HepG2 (cell line): ENCODE data around the gene WNK4. TPM values are rescaled to one million over a fixed set of nuclear protein-coding genes. Genes with fewer than 3 reads are reported as not detected.

Source experiments
- KLF12 ChIP-seq: sonication (generic); formaldehyde crosslinking; IDR thresholded peaks from 2 replicates; pipeline ENCODE4 v1.4.0; 2020; ENCODE audit warnings: missing genetic modification reagents, borderline replicate concordance
- NAIF1 ChIP-seq: sonication (generic); formaldehyde crosslinking; IDR thresholded peaks from 2 replicates; pipeline ENCODE4 v1.5.0; 2020; ENCODE audit warnings: mild to moderate bottlenecking, missing genetic modification reagents, borderline replicate concordance
- ONECUT2 ChIP-seq: sonication (generic); formaldehyde crosslinking; IDR thresholded peaks from 2 replicates; pipeline ENCODE4 v1.4.0; 2020; ENCODE audit warnings: missing genetic modification reagents
- RELA ChIP-seq: sonication (generic); formaldehyde crosslinking; IDR thresholded peaks from 2 replicates; pipeline ENCODE4 v1.4.0; 2020; ENCODE audit warnings: missing genetic modification reagents
- SIN3A ChIP-seq: IDR thresholded peaks from 2 replicates; pipeline ENCODE4 v1.6.1; 2011; ENCODE audit warnings: low read depth, mild to moderate bottlenecking, control low read depth, low read length, borderline replicate concordance
- SRSF9 ChIP-seq: fragments of 200-400 bp; formaldehyde crosslinking; IDR thresholded peaks from 2 replicates; pipeline ENCODE4 v1.6.1; 2018; ENCODE audit warnings: borderline replicate concordance, mild to moderate bottlenecking, low read depth, low read length; ENCODE audit not compliant: insufficient read depth, poor library complexity, severe bottlenecking
- STAG1 ChIP-seq: sonication (generic); formaldehyde crosslinking; IDR thresholded peaks from 2 replicates; pipeline ENCODE4 v1.4.0; 2020; ENCODE audit warnings: missing genetic modification reagents
- SYNCRIP ChIP-seq: fragments of 200-400 bp; formaldehyde crosslinking; IDR thresholded peaks from 2 replicates; pipeline ENCODE4 v1.6.1; 2018; ENCODE audit warnings: mild to moderate bottlenecking, low read depth, low read length; ENCODE audit not compliant: insufficient read depth
- TARDBP ChIP-seq: sonication (generic); formaldehyde crosslinking; IDR thresholded peaks from 2 replicates; pipeline ENCODE4 v1.8.0; 2022; ENCODE audit warnings: mild to moderate bottlenecking, missing genetic modification reagents
- TOE1 ChIP-seq: sonication (generic); formaldehyde crosslinking; IDR thresholded peaks from 2 replicates; pipeline ENCODE4 v1.4.0; 2020; ENCODE audit warnings: mild to moderate bottlenecking, missing genetic modification reagents
- ZNF160 ChIP-seq: sonication (generic); formaldehyde crosslinking; IDR thresholded peaks from 2 replicates; pipeline ENCODE4 v1.8.0; 2022; ENCODE audit warnings: mild to moderate bottlenecking, inconsistent platforms, missing genetic modification reagents
- ZNF205 ChIP-seq: IDR thresholded peaks from 2 replicates; pipeline ENCODE4 v1.6.1; 2018; ENCODE audit warnings: missing biosample characterization, missing genetic modification reagents
- ZNF775 ChIP-seq: sonication (generic); formaldehyde crosslinking; IDR thresholded peaks from 2 replicates; pipeline ENCODE4 v1.4.0; 2020; ENCODE audit warnings: missing genetic modification reagents, mild to moderate bottlenecking, moderate library complexity, borderline replicate concordance
- polyA plus RNA-seq, 8 experiments: library from polyadenylated mRNA; depleted of rRNA in 3 of 8; stranded (reverse) in 7 of 8; unstranded in 1 of 8; fragments of >200 nt; fragmentation: Illumina TruSeq in 4 of 8; extraction: Trizol in 4 of 8; gene quantifications; 2 replicates each; pipeline versions ENCODE4 v1.2.1 to v1.2.3, GENCODE V29; 2011 to 2016; ENCODE audit warnings: low read depth in 4 of 8, missing spikeins in 1 of 8, mixed read lengths in 1 of 8; ENCODE audit not compliant: insufficient read depth in 1 of 8
- total RNA-seq, 5 experiments: library from RNA; depleted of rRNA; stranded (reverse); fragments of >200 nt; fragmentation: Illumina TruSeq; extraction: Trizol; gene quantifications; 2 replicates each; pipeline ENCODE4 v1.2.3, GENCODE V29; 2016; ENCODE audit warnings: low read depth in 1 of 5
- TF ChIP-seq, protein P1 (sequence below): sonication (generic); formaldehyde crosslinking; IDR thresholded peaks from 2 replicates; pipeline ENCODE4 v1.4.0; 2020; ENCODE audit warnings: mild to moderate bottlenecking, missing genetic modification reagents, borderline replicate concordance
- TF ChIP-seq, protein P2 (sequence below): sonication (generic); formaldehyde crosslinking; IDR thresholded peaks from 2 replicates; pipeline ENCODE4 v1.4.0; 2020; ENCODE audit warnings: missing genetic modification reagents
- TF ChIP-seq, protein P3 (sequence below), 2 experiments: sonication (generic) in 1 of 2; formaldehyde crosslinking in 1 of 2; IDR thresholded peaks; 2 replicates each; pipeline versions ENCODE4 v1.4.0 to v1.6.1; 2016 to 2020; ENCODE audit warnings: borderline replicate concordance in 1 of 2, low read depth in 1 of 2, mild to moderate bottlenecking in 1 of 2, missing genetic modification reagents in 1 of 2
- TF ChIP-seq, protein P4 (sequence below): sonication (generic); formaldehyde crosslinking; IDR thresholded peaks from 2 replicates; pipeline ENCODE4 v1.4.0; 2020; ENCODE audit warnings: missing genetic modification reagents

The WNK4 gene
- total and polyA plus RNA-seq, 2 of the 13 experiments (the other 11 are each of a cell fraction or from before 2014, with no cell fraction given) = 2.7 to 13.7 TPM

DNA sequence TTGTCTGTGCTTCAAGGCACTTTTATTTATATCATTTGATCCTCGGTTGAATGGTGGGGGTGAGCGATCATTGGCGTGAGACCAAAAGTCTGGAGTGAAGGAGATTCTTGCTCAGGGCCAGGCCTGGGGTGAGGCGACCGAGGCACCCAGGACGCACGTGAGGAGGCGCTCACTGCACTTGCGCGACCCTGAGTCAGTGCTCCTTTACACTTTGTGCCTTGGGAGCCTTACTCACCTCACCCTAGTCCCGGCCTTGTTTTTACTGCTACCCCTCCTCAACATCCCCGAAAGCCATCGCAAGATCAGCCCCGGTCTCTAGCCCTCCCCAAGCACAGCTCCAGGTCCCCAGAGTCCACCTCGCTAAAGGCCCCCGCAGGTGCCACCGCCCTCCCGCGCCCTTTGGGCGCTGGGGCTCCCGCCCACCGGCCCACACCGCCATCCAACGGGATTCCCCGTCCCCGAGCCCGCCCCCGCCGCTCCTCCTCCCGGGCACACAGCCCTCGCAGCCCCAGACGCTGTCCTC, 36.1 kb upstream of the WNK4 start (continued):
- TF ChIP-seq, protein P1, sequence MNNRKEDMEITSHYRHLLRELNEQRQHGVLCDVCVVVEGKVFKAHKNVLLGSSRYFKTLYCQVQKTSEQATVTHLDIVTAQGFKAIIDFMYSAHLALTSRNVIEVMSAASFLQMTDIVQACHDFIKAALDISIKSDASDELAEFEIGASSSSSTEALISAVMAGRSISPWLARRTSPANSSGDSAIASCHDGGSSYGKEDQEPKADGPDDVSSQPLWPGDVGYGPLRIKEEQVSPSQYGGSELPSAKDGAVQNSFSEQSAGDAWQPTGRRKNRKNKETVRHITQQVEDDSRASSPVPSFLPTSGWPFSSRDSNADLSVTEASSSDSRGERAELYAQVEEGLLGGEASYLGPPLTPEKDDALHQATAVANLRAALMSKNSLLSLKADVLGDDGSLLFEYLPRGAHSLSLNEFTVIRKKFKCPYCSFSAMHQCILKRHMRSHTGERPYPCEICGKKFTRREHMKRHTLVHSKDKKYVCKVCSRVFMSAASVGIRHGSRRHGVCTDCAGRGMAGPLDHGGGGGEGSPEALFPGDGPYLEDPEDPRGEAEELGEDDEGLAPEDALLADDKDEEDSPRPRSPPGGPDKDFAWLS = 0 out of 2 replicates have a peak, but pooled peaks have one; percentile 15
- TF ChIP-seq SRSF9 (no peak), KLF12 (CRISPR knock-in tag) (0 out of 2 replicates have a peak, but pooled peaks have one; percentile 48), ZNF160 (CRISPR knock-in tag) (no peak), TOE1 (CRISPR knock-in tag) (no peak; the same call in 1 of the 2 replicates), STAG1 (CRISPR knock-in tag) (no peak), RELA (CRISPR knock-in tag) (no peak; the same call in 1 of the 2 replicates), NAIF1 (CRISPR knock-in tag) (no peak), ONECUT2 (CRISPR knock-in tag) (no peak), ZNF205 (CRISPR knock-in tag) (no peak; the same call in 1 of the 2 replicates), TARDBP (CRISPR knock-in tag) (no peak; the same call in none of the 2 replicates), ZNF775 (no peak; the same call in 1 of the 2 replicates), SYNCRIP (no peak), SIN3A (peak; percentile 42; the same call in 1 of the 2 replicates)
- TF ChIP-seq, protein P2, sequence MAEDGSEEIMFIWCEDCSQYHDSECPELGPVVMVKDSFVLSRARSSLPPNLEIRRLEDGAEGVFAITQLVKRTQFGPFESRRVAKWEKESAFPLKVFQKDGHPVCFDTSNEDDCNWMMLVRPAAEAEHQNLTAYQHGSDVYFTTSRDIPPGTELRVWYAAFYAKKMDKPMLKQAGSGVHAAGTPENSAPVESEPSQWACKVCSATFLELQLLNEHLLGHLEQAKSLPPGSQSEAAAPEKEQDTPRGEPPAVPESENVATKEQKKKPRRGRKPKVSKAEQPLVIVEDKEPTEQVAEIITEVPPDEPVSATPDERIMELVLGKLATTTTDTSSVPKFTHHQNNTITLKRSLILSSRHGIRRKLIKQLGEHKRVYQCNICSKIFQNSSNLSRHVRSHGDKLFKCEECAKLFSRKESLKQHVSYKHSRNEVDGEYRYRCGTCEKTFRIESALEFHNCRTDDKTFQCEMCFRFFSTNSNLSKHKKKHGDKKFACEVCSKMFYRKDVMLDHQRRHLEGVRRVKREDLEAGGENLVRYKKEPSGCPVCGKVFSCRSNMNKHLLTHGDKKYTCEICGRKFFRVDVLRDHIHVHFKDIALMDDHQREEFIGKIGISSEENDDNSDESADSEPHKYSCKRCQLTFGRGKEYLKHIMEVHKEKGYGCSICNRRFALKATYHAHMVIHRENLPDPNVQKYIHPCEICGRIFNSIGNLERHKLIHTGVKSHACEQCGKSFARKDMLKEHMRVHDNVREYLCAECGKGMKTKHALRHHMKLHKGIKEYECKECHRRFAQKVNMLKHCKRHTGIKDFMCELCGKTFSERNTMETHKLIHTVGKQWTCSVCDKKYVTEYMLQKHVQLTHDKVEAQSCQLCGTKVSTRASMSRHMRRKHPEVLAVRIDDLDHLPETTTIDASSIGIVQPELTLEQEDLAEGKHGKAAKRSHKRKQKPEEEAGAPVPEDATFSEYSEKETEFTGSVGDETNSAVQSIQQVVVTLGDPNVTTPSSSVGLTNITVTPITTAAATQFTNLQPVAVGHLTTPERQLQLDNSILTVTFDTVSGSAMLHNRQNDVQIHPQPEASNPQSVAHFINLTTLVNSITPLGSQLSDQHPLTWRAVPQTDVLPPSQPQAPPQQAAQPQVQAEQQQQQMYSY (CRISPR knock-in tag) = peak; percentile 86
- TF ChIP-seq, protein P3, sequence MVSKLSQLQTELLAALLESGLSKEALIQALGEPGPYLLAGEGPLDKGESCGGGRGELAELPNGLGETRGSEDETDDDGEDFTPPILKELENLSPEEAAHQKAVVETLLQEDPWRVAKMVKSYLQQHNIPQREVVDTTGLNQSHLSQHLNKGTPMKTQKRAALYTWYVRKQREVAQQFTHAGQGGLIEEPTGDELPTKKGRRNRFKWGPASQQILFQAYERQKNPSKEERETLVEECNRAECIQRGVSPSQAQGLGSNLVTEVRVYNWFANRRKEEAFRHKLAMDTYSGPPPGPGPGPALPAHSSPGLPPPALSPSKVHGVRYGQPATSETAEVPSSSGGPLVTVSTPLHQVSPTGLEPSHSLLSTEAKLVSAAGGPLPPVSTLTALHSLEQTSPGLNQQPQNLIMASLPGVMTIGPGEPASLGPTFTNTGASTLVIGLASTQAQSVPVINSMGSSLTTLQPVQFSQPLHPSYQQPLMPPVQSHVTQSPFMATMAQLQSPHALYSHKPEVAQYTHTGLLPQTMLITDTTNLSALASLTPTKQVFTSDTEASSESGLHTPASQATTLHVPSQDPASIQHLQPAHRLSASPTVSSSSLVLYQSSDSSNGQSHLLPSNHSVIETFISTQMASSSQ (IDR thresholded peaks at IDR 0.05; ENCODE audit: low read depth) = no peak
- TF ChIP-seq, protein P3 (CRISPR knock-in tag; IDR thresholded peaks at IDR 0.05; ENCODE audit: borderline replicate concordance) = no peak
- TF ChIP-seq, protein P4, sequence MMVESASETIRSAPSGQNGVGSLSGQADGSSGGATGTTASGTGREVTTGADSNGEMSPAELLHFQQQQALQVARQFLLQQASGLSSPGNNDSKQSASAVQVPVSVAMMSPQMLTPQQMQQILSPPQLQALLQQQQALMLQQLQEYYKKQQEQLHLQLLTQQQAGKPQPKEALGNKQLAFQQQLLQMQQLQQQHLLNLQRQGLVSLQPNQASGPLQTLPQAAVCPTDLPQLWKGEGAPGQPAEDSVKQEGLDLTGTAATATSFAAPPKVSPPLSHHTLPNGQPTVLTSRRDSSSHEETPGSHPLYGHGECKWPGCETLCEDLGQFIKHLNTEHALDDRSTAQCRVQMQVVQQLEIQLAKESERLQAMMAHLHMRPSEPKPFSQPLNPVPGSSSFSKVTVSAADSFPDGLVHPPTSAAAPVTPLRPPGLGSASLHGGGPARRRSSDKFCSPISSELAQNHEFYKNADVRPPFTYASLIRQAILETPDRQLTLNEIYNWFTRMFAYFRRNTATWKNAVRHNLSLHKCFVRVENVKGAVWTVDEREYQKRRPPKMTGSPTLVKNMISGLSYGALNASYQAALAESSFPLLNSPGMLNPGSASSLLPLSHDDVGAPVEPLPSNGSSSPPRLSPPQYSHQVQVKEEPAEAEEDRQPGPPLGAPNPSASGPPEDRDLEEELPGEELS (CRISPR knock-in tag) = no peak
